ENCODE data around the gene CDKN1B.

Gene CDKN1B

GRCh38 chr12:12714276-12715021, 2.7 kb upstream of the CDKN1B start:
- H3K4me3 ChIP-seq (ENCODE audit: low read length): peak overlapping the region; percentile 77
- H3K27me3 ChIP-seq (ENCODE audit: insufficient read depth, low read length): no peaks in the 10 kb centered on the region
- H3K36me3 ChIP-seq (ENCODE audit: insufficient read depth, low read length): peaks cover 13% of the 10 kb centered on the region
- peak overlapping the region; percentile 39 for H2AFZ ChIP-seq (ENCODE audit: low read depth, low read length)
- no peaks in the 10 kb centered on the region for H3K9me3 ChIP-seq (ENCODE audit: low read length)
- H3K4me1 ChIP-seq (ENCODE audit: insufficient read depth, low read length): peaks cover 27% of the 10 kb centered on the region

GRCh38 chr12:12715128-12715458, 2.1 kb upstream of the CDKN1B start:
- H2AFZ ChIP-seq (ENCODE audit: low read depth, low read length): no peak overlapping the region
- H3K4me1 ChIP-seq (ENCODE audit: insufficient read depth, low read length): peaks cover 32% of the 10 kb centered on the region
- H3K9me3 ChIP-seq (ENCODE audit: low read length): no peaks in the 10 kb centered on the region
- peak overlapping the region; percentile 77 for H3K4me3 ChIP-seq (ENCODE audit: low read length)
- H3K36me3 ChIP-seq (ENCODE audit: insufficient read depth, low read length): peaks cover 19% of the 10 kb centered on the region
- H3K27me3 ChIP-seq (ENCODE audit: insufficient read depth, low read length): no peaks in the 10 kb centered on the region

DNA sequence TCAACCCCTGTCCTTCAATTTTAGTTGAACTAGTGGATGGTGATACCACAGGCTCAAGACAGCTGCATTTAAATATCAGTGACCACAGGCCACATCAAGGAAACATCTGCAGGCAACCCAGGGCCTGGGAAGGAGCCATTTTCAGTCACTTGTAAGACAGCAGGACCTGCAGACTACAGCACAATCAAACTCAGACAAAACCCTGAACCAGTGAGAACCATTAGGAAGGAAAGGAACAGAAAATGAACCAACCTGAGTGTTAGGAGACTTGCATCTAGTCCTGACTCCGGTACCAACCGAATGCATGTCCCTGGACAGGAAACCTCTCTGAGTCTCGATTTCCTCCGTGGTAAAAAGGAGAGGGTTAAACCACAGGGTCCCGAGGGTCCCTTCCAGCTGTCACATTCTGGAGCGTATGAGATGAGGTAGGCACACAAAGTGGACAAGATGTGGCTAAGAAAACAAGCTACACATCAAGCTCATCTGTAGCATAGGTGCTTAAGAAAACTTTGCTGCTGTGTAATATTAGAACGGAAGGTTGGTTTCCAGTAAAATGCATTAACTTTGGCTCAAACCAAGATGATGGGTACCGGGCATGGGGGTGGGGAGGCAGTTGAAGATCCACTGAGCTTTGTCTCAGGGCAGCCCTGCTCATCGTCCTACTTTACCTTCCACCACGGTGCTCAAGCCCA, 1.6 kb upstream of the CDKN1B start:
- Histone ChIP-seq H3K36me3 (ENCODE audit: insufficient read depth, low read length) (peaks cover 24% of the 10 kb centered on the region), H3K4me3 (ENCODE audit: low read length) (peak overlapping the region; percentile 77), H3K9me3 (ENCODE audit: low read length) (no peaks in the 10 kb centered on the region), H3K27me3 (ENCODE audit: insufficient read depth, low read length) (no peaks in the 10 kb centered on the region), H3K4me1 (ENCODE audit: insufficient read depth, low read length) (peaks cover 35% of the 10 kb centered on the region), H2AFZ (ENCODE audit: low read depth, low read length) (no peak overlapping the region)

DNA sequence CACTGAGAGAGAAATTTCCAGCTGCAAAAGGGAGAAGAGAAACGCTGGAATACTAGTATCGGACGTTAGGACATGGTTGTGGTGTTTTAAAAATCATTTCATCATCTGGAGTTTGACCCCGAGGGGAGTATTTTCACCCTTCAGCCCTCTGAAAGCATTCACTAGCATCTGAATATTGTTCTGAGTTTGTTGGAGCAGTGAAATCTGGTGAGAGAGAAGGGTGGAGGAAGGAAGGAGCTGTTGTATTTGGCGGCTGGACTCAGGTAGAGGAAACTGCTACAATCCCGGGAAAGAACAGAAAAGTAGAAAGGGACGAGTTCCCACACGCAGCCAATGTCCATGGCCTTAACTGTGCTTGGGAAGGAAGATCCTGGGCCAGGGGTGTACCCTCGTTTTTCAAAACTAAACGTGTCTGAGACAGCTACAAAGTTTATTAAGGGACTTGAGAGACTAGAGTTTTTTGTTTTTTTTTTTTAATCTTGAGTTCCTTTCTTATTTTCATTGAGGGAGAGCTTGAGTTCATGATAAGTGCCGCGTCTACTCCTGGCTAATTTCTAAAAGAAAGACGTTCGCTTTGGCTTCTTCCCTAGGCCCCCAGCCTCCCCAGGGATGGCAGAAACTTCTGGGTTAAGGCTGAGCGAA, 896 bp upstream of the CDKN1B start:
- Histone ChIP-seq H3K4me1 (ENCODE audit: insufficient read depth, low read length) (peaks cover 42% of the 10 kb centered on the region), H3K4me3 (ENCODE audit: low read length) (peak overlapping the region; percentile 77), H2AFZ (ENCODE audit: low read depth, low read length) (peak overlapping the region; percentile 30), H3K27me3 (ENCODE audit: insufficient read depth, low read length) (no peaks in the 10 kb centered on the region), H3K9me3 (ENCODE audit: low read length) (no peaks in the 10 kb centered on the region), H3K36me3 (ENCODE audit: insufficient read depth, low read length) (peaks cover 31% of the 10 kb centered on the region)

- Histone ChIP-seq H3K4me3 (ENCODE audit: low read length) (peak overlapping the region; percentile 77), H3K4me1 (ENCODE audit: insufficient read depth, low read length) (peaks cover 57% of the 10 kb centered on the region), H2AFZ (ENCODE audit: low read depth, low read length) (no peak overlapping the region), H3K27me3 (ENCODE audit: insufficient read depth, low read length) (no peaks in the 10 kb centered on the region), H3K36me3 (ENCODE audit: insufficient read depth, low read length) (peaks cover 46% of the 10 kb centered on the region), H3K9me3 (ENCODE audit: low read length) (no peaks in the 10 kb centered on the region)
These were observed 615 bp downstream of the CDKN1B start for GRCh38 chr12:12717586-12718380.

DNA sequence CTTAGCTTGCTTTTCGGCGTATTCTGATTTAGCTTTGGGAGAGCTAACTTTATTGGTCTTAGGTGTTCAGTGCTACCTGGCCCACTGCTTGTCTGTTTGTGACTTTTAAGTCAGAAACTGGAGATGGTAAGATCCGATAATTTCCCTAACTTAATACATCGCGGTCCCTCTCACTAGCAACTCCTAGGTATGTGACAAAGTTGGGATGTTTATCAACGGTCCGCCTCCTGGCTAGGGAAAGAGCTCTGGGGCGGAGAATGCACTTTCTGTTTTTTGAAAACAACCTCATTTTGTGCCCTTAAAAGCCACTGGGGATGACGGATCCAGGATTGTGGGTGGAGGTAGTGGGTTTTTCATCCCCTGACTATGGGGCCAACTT, 1.2 kb downstream of the CDKN1B start:
- H3K27me3 ChIP-seq (ENCODE audit: insufficient read depth, low read length): no peaks in the 10 kb centered on the region
- H3K4me3 ChIP-seq (ENCODE audit: low read length): peak overlapping the region; percentile 77
- H3K9me3 ChIP-seq (ENCODE audit: low read length): no peaks in the 10 kb centered on the region
- H2AFZ ChIP-seq (ENCODE audit: low read depth, low read length): no peak overlapping the region
- H3K4me1 ChIP-seq (ENCODE audit: insufficient read depth, low read length): peaks cover 62% of the 10 kb centered on the region
- peaks cover 50% of the 10 kb centered on the region for H3K36me3 ChIP-seq (ENCODE audit: insufficient read depth, low read length)

GRCh38 chr12:12718853-12719252, 1.7 kb downstream of the CDKN1B start:
- Histone ChIP-seq H3K27me3 (ENCODE audit: insufficient read depth, low read length) (no peaks in the 10 kb centered on the region), H2AFZ (ENCODE audit: low read depth, low read length) (no peak overlapping the region), H3K4me3 (ENCODE audit: low read length) (peak overlapping the region; percentile 77), H3K9me3 (ENCODE audit: low read length) (no peaks in the 10 kb centered on the region), H3K36me3 (ENCODE audit: insufficient read depth, low read length) (peaks cover 50% of the 10 kb centered on the region), H3K4me1 (ENCODE audit: insufficient read depth, low read length) (peaks cover 63% of the 10 kb centered on the region)

DNA sequence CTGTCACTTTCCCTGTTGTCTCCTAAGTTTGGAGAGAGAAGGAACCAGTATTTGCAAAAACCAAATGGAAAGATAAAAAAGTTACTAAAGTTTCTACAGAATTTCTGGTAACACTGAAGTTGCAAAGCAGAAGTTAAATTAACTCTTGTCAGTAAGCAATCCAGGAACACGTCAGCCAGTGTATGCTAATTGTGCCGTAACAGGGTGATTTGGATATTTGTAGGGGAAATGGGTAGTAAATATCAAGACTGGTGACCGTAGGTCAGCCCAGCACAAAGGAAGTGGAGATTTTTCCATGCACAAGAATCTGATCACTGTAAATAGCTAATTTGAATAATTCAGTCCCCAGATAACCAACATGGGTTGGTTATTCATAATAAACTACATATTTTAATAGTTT, 2.3 kb downstream of the CDKN1B start:
- no peaks in the 10 kb centered on the region for H3K9me3 ChIP-seq (ENCODE audit: low read length)
- H2AFZ ChIP-seq (ENCODE audit: low read depth, low read length): no peak overlapping the region
- peaks cover 50% of the 10 kb centered on the region for H3K36me3 ChIP-seq (ENCODE audit: insufficient read depth, low read length)
- peaks cover 56% of the 10 kb centered on the region for H3K4me1 ChIP-seq (ENCODE audit: insufficient read depth, low read length)
- no peaks in the 10 kb centered on the region for H3K27me3 ChIP-seq (ENCODE audit: insufficient read depth, low read length)
- H3K4me3 ChIP-seq (ENCODE audit: low read length): peak overlapping the region; percentile 77

- H2AFZ ChIP-seq (ENCODE audit: low read depth, low read length): no peak overlapping the region
- H3K4me3 ChIP-seq (ENCODE audit: low read length): peak overlapping the region; percentile 77
- peaks cover 52% of the 10 kb centered on the region for H3K4me1 ChIP-seq (ENCODE audit: insufficient read depth, low read length)
- no peaks in the 10 kb centered on the region for H3K9me3 ChIP-seq (ENCODE audit: low read length)
- H3K27me3 ChIP-seq (ENCODE audit: insufficient read depth, low read length): no peaks in the 10 kb centered on the region
- H3K36me3 ChIP-seq (ENCODE audit: insufficient read depth, low read length): peaks cover 50% of the 10 kb centered on the region
These were observed 2.9 kb downstream of the CDKN1B start for GRCh38 chr12:12720052-12720451.

DNA sequence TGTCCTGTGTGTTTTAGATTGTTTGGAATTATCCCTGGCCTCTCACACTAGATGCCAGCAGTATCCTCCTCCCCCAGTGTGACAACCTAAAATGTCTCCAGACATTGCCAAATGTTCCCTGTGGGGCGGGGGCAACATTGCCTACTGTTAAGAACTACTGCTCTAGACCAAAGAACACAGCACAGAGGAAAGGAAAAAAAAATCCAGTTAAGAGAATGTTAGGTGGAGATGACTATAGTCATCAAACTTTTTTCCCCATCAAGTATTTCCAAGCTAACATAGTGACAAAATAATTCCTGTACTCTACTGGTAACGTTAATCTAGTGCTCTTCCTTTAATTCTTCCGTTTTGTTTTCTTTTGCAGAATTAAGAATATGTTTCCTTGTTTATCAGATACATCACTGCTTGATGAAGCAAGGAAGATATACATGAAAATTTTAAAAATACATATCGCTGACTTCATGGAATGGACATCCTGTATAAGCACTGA, 3.5 kb downstream of the CDKN1B start:
- no peaks in the 10 kb centered on the region for H3K27me3 ChIP-seq (ENCODE audit: insufficient read depth, low read length)

GRCh38 chr12:12721176-12721751, 4.1 kb downstream of the CDKN1B start:
- no peak overlapping the region for H2AFZ ChIP-seq (ENCODE audit: low read depth, low read length)
- H3K27me3 ChIP-seq (ENCODE audit: insufficient read depth, low read length): no peaks in the 10 kb centered on the region
- no peaks in the 10 kb centered on the region for H3K9me3 ChIP-seq (ENCODE audit: low read length)
- peak overlapping the region; percentile 77 for H3K4me3 ChIP-seq (ENCODE audit: low read length)
- peaks cover 50% of the 10 kb centered on the region for H3K36me3 ChIP-seq (ENCODE audit: insufficient read depth, low read length)
- peaks cover 39% of the 10 kb centered on the region for H3K4me1 ChIP-seq (ENCODE audit: insufficient read depth, low read length)

More for the DNA sequence above, 3.5 kb downstream of the CDKN1B start:
- Histone ChIP-seq H3K36me3 (ENCODE audit: insufficient read depth, low read length) (peaks cover 50% of the 10 kb centered on the region), H3K4me3 (ENCODE audit: low read length) (peak overlapping the region; percentile 77), H3K9me3 (ENCODE audit: low read length) (no peaks in the 10 kb centered on the region), H3K4me1 (ENCODE audit: insufficient read depth, low read length) (peaks cover 45% of the 10 kb centered on the region), H2AFZ (ENCODE audit: low read depth, low read length) (no peak overlapping the region)

DNA sequence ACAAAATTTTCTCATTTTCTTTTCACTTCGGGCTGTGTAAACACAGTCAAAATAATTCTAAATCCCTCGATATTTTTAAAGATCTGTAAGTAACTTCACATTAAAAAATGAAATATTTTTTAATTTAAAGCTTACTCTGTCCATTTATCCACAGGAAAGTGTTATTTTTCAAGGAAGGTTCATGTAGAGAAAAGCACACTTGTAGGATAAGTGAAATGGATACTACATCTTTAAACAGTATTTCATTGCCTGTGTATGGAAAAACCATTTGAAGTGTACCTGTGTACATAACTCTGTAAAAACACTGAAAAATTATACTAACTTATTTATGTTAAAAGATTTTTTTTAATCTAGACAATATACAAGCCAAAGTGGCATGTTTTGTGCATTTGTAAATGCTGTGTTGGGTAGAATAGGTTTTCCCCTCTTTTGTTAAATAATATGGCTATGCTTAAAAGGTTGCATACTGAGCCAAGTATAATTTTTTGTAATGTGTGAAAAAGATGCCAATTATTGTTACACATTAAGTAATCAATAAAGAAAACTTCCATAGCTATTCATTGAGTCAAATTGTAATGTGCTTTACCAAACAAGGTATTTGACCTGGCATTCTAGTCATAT, 4.8 kb downstream of the CDKN1B start:
- Histone ChIP-seq H3K27me3 (ENCODE audit: insufficient read depth, low read length) (no peaks in the 10 kb centered on the region), H3K4me1 (ENCODE audit: insufficient read depth, low read length) (peaks cover 37% of the 10 kb centered on the region), H3K4me3 (ENCODE audit: low read length) (peak overlapping the region; percentile 77), H3K9me3 (ENCODE audit: low read length) (no peaks in the 10 kb centered on the region), H2AFZ (ENCODE audit: low read depth, low read length) (no peak overlapping the region), H3K36me3 (ENCODE audit: insufficient read depth, low read length) (peaks cover 50% of the 10 kb centered on the region)

All from neuron (in vitro differentiated cells).